Naive B cell (primary cell): ENCODE results near the gene NBPF19. TPM values are rescaled to one million over a fixed set of nuclear protein-coding genes. Genes with fewer than 3 reads are reported as not detected.
"Not testable (repeated sequence)": the region's sequence is repeated elsewhere in the genome, so short reads cannot be mapped to it uniquely, and the experiment has no call there.

Experiments
- ATAC-seq, 2 donors: fragments of 150-1000 bp; cut with Tn5 transposase; 2 replicates each; pipeline ENCODE4 v1.10.0; 2021; ENCODE audit warnings: low read depth in 2 of 2, mild to moderate bottlenecking in 2 of 2, moderate library complexity in 2 of 2
- DNase-seq: peaks from one replicate; pipeline ENCODE4 v3.0.0; 2022
- H3K27ac Mint-ChIP-seq, 6 donors: one replicate each; pipeline ENCODE4 v1.8.0; 2020 to 2022; ENCODE audit warnings: mild to moderate bottlenecking in 6 of 6, mixed read lengths in 6 of 6, moderate library complexity in 5 of 6, inconsistent platforms in 2 of 6
- H3K27me3 Mint-ChIP-seq, 3 donors: one replicate each; pipeline ENCODE4 v1.8.0; 2021 to 2022; ENCODE audit warnings: mixed read lengths in 3 of 3, mild to moderate bottlenecking in 1 of 3
- H3K36me3 Mint-ChIP-seq, 2 donors: one replicate each; pipeline ENCODE4 v1.8.0; 2020 to 2022; ENCODE audit warnings: mixed read lengths in 2 of 2, inconsistent platforms in 1 of 2, mild to moderate bottlenecking in 1 of 2
- H3K4me1 Mint-ChIP-seq, 3 donors: one replicate each; pipeline ENCODE4 v1.8.0; 2020 to 2022; ENCODE audit warnings: mixed read lengths in 3 of 3, inconsistent platforms in 1 of 3, mild to moderate bottlenecking in 1 of 3, moderate library complexity in 1 of 3
- H3K4me3 Mint-ChIP-seq, 8 donors: one replicate each; pipeline ENCODE4 v1.8.0; 2020 to 2022; ENCODE audit warnings: mild to moderate bottlenecking in 8 of 8, mixed read lengths in 8 of 8, moderate library complexity in 8 of 8, inconsistent platforms in 2 of 8
- H3K9me3 Mint-ChIP-seq, 7 donors: one replicate each; pipeline ENCODE4 v1.8.0; 2020 to 2022; ENCODE audit warnings: mixed read lengths in 7 of 7, mild to moderate bottlenecking in 5 of 7, inconsistent platforms in 2 of 7, moderate library complexity in 1 of 7
- polyA plus RNA-seq, 6 donors: library from polyadenylated mRNA; unstranded; fragments of 300-500 nt; fragmentation: Illumina TruSeq; gene quantifications; one replicate each; pipeline ENCODE4 v1.2.3, GENCODE V29; 2021; ENCODE audit warnings: low read depth in 6 of 6

Gene NBPF19
- 1 to 10 TPM; 1.7 to 5.6 (median 2.3) TPM for polyA plus RNA-seq

GRCh38 chr1:149474745-149475144, at the start of gene NBPF19:
TSS of gene NBPF19 (plus strand) at chr1:149475045. CDS start at chr1:149475933, 888 bp downstream.
- H3K9me3 Mint-ChIP-seq, ATAC-seq, H3K27ac Mint-ChIP-seq, H3K4me1 Mint-ChIP-seq, H3K27me3 Mint-ChIP-seq, DNase-seq, H3K4me3 Mint-ChIP-seq, H3K36me3 Mint-ChIP-seq: not testable (repeated sequence)

GRCh38 chr1:149428317-149428716, 46.5 kb upstream of the NBPF19 start:
- H3K4me3 Mint-ChIP-seq, DNase-seq, H3K27ac Mint-ChIP-seq, H3K27me3 Mint-ChIP-seq, ATAC-seq, H3K36me3 Mint-ChIP-seq, H3K4me1 Mint-ChIP-seq, H3K9me3 Mint-ChIP-seq: not testable (repeated sequence)

- DNase-seq, H3K36me3 Mint-ChIP-seq, H3K4me1 Mint-ChIP-seq, H3K9me3 Mint-ChIP-seq, ATAC-seq, H3K27me3 Mint-ChIP-seq: not testable (repeated sequence)
- peak overlapping the region in 1 of 6 donors; percentile 50 for H3K27ac Mint-ChIP-seq
- H3K4me3 Mint-ChIP-seq, result peak overlapping the region in 2 of 8 donors; percentile 44 to 61
These were observed 29.4 kb upstream of the NBPF19 start for GRCh38 chr1:149445451-149445850.

- H3K36me3 Mint-ChIP-seq, H3K4me1 Mint-ChIP-seq, H3K27ac Mint-ChIP-seq, DNase-seq, H3K9me3 Mint-ChIP-seq, ATAC-seq, H3K4me3 Mint-ChIP-seq, H3K27me3 Mint-ChIP-seq: not testable (repeated sequence)
These were observed 22.6 kb upstream of the NBPF19 start for GRCh38 chr1:149452196-149452595.

GRCh38 chr1:149452652-149453051, 22.2 kb upstream of the NBPF19 start:
- not testable (repeated sequence) for H3K4me1 Mint-ChIP-seq, ATAC-seq, H3K27ac Mint-ChIP-seq, H3K36me3 Mint-ChIP-seq, DNase-seq, H3K4me3 Mint-ChIP-seq, H3K27me3 Mint-ChIP-seq, H3K9me3 Mint-ChIP-seq

- peaks cover 0 to 16% (median 6%) of the 10 kb centered on the region in 3 donors for H3K4me1 Mint-ChIP-seq
- ATAC-seq, H3K27me3 Mint-ChIP-seq, H3K36me3 Mint-ChIP-seq, H3K9me3 Mint-ChIP-seq: not testable (repeated sequence)
- peak; percentile 57 for DNase-seq
- peak overlapping the region; percentile 65 to 94 (median 88) for H3K4me3 Mint-ChIP-seq
- peak overlapping the region in 5 of 6 donors; percentile 60 to 94 (median 90) for H3K27ac Mint-ChIP-seq
These were observed 83.5 kb downstream of the NBPF19 start for GRCh38 chr1:149558350-149558825.

- H3K27me3 Mint-ChIP-seq, ATAC-seq, H3K9me3 Mint-ChIP-seq, DNase-seq, H3K36me3 Mint-ChIP-seq, H3K27ac Mint-ChIP-seq: not testable (repeated sequence)
- Mint-ChIP-seq H3K4me1 (peaks cover 0 to 16% (median 6%) of the 10 kb centered on the region in 3 donors), H3K4me3 (peak overlapping the region in 1 of 8 donors; percentile 86)
These were observed 87.0 kb downstream of the NBPF19 start for GRCh38 chr1:149561806-149562205.

- H3K27me3 Mint-ChIP-seq, H3K36me3 Mint-ChIP-seq, H3K9me3 Mint-ChIP-seq, H3K4me3 Mint-ChIP-seq, DNase-seq, H3K27ac Mint-ChIP-seq, ATAC-seq: not testable (repeated sequence)
- peaks cover 0 to 12% (median 6%) of the 10 kb centered on the region in 3 donors for H3K4me1 Mint-ChIP-seq
These were observed 90.6 kb downstream of the NBPF19 start for GRCh38 chr1:149565485-149565884.

GRCh38 chr1:149572763-149573162, 97.9 kb downstream of the NBPF19 start:
- Mint-ChIP-seq H3K27ac (peak overlapping the region in 1 of 6 donors; percentile 42), H3K4me3 (peak overlapping the region in 1 of 8 donors; percentile 51)
- not testable (repeated sequence) for H3K4me1 Mint-ChIP-seq, DNase-seq, H3K36me3 Mint-ChIP-seq, ATAC-seq, H3K9me3 Mint-ChIP-seq, H3K27me3 Mint-ChIP-seq

- H3K36me3 Mint-ChIP-seq, H3K27ac Mint-ChIP-seq, H3K4me3 Mint-ChIP-seq, DNase-seq, H3K27me3 Mint-ChIP-seq, H3K9me3 Mint-ChIP-seq, ATAC-seq, H3K4me1 Mint-ChIP-seq: not testable (repeated sequence)
These were observed 110.7 kb downstream of the NBPF19 start for GRCh38 chr1:149585592-149585991.

Other genes with a start within 250 kb of the NBPF19 start
- not detected for gene PPIAL4C, start 108.8 kb downstream of the NBPF19 start, polyA plus RNA-seq